Measurements from ENCODE around the gene TMEM184C.

DNA sequence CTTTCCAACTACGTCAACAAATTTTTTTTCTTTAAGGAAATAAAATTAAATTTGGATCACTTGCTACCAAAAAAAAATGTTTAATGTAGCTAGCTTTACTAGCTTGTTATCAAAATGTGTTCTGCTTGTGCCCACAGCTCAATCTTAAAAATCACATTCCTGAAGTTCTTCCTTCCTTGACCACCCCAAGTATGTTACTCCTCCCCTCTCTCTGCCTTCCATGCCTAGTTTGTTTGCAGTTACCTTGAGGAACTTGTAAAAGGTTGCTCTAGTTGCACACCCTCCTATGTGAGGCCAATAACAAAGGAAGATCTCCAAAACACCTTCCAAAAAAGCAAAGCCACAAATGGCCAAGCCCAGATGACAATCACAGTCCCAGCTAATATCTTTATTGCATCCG, 19.6 kb upstream of the TMEM184C start:
- TF ChIP-seq, protein P1, sequence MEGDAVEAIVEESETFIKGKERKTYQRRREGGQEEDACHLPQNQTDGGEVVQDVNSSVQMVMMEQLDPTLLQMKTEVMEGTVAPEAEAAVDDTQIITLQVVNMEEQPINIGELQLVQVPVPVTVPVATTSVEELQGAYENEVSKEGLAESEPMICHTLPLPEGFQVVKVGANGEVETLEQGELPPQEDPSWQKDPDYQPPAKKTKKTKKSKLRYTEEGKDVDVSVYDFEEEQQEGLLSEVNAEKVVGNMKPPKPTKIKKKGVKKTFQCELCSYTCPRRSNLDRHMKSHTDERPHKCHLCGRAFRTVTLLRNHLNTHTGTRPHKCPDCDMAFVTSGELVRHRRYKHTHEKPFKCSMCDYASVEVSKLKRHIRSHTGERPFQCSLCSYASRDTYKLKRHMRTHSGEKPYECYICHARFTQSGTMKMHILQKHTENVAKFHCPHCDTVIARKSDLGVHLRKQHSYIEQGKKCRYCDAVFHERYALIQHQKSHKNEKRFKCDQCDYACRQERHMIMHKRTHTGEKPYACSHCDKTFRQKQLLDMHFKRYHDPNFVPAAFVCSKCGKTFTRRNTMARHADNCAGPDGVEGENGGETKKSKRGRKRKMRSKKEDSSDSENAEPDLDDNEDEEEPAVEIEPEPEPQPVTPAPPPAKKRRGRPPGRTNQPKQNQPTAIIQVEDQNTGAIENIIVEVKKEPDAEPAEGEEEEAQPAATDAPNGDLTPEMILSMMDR (IDR thresholded peaks at IDR 0.05): no peak
- TF ChIP-seq POLR2A (IDR thresholded peaks at IDR 0.05): no peak

All from body of pancreas (tissue), 4 donors.